CD4-positive, alpha-beta T cell treated with Interferon alpha-2 for 1 hour (primary cell): ENCODE measurements around the gene DAW1.

Experiments
- DNase-seq, 2 donors: peaks; one replicate each; pipeline ENCODE4 v3.0.0-alpha.2; 2020 to 2022

DAW1 gene, protein sequence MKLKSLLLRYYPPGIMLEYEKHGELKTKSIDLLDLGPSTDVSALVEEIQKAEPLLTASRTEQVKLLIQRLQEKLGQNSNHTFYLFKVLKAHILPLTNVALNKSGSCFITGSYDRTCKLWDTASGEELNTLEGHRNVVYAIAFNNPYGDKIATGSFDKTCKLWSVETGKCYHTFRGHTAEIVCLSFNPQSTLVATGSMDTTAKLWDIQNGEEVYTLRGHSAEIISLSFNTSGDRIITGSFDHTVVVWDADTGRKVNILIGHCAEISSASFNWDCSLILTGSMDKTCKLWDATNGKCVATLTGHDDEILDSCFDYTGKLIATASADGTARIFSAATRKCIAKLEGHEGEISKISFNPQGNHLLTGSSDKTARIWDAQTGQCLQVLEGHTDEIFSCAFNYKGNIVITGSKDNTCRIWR

GRCh38 chr2:227871375-227871791, at the start of gene DAW1:
DAW1 (plus strand) TSS chr2:227871631; CDS start chr2:227871690, 59 bp downstream.
- peak; percentile 29 to 57 for DNase-seq

GRCh38 chr2:227822416-227823003, 48.9 kb upstream of the DAW1 start:
- DNase-seq, result no peak

- no peak for DNase-seq
Observed at GRCh38 chr2:227823922-227824321, 47.5 kb upstream of the DAW1 start.

- no peak for DNase-seq
Observed at GRCh38 chr2:227824711-227825110, 46.7 kb upstream of the DAW1 start.

- peak in 1 of 2 donors; percentile 47 for DNase-seq
Observed at GRCh38 chr2:227826019-227826521, 45.4 kb upstream of the DAW1 start.

DNA sequence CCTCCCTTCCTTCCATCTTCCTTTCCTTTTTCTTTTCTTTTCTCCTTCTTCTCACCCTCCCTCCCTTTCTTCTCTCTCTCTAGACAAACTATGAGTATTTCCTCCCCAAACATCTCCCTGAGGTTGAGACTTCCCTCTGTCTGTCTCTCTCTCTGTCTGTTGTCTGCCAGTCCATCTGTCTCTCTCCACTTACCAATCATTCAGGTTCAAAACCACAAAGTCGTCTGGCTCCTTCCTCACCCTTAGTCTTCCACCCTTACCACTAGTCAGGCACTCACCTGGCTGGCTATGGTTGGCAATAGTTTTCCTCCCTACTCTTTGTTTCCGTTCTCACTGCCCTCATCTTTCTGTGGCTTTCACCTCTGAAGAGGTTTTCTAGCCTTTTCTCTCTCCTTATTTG, 44.9 kb upstream of the DAW1 start:
- no peak for DNase-seq

- no peak for DNase-seq
Observed at GRCh38 chr2:227827143-227827542, 44.3 kb upstream of the DAW1 start.

DNA sequence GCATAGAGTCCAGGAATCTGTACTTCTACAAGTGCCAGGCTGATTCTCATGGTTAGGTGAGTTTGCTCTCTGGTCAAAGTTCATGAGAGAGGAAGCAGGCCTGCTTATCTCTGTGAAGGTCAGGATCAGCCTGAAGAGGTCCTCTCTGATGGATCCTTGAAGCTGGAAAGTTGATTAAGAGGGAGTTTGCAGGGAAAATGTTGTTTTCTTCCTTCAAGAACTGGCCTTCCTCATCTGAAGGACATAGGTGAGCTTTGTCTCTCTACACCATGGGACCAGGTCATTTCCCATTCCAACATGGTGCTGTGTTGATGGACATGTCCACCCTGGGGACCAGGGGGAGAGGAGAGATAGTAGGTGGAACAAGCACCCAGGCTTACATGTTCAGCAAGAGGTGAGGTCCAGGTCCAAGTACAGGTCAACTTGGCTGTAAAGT, 42.9 kb upstream of the DAW1 start:
- DNase-seq, result no peak

- DNase-seq, result no peak
Observed at GRCh38 chr2:227829337-227829736, 42.1 kb upstream of the DAW1 start.

DNA sequence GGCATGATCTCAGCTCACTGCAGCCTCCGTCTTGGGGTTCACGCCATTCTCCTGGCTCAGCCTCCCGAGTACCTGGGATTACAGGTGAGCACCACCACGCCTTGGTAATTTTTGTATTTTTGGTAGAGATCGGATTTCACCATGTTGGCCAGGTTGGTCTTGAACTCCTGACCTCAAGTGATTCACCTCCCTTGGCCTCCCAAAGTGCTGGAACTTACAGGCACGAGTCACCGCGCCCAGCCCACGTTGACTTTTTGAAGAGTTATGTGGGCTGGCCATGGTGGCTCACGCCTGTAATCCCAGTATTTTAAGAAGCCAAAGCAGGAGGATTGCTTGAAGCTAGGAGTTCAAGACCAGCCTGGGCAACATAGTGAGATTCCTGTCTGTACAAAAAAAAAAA, 37.0 kb upstream of the DAW1 start:
- no peak for DNase-seq

DNA sequence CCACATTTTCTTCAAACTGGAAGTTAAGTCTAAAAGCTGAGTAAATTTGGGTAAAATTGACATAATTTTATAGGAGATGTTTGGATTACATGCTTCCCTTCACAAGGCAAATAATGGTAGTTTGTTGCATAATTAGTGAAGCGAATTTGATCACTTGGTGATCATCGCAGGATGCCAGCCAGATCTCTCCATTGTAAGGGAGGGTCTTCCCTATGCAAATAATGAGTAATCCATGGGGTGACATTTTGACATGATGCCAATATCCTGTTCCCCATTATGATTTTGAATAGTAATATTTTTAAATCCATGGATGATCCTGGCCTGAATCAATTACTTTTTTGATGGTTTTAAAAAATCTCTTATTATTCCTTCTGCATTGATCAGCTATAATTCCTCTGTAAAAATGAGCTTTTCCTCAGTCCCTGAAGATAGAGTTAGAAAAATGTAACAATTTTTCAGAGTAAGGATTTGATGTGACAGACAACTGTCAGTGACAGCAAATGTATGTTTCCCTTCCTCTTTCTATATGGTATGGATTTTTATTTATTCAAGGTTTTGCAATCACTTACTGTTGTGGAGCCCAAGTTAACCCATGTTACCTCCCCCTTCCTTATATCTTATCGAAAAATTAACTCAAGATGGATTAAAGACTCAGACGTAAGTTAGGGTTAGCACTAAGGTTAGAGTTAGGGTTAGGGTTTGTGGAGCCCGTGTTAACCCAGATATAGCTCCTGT, 36.3 kb upstream of the DAW1 start:
- DNase-seq, result no peak

DNA sequence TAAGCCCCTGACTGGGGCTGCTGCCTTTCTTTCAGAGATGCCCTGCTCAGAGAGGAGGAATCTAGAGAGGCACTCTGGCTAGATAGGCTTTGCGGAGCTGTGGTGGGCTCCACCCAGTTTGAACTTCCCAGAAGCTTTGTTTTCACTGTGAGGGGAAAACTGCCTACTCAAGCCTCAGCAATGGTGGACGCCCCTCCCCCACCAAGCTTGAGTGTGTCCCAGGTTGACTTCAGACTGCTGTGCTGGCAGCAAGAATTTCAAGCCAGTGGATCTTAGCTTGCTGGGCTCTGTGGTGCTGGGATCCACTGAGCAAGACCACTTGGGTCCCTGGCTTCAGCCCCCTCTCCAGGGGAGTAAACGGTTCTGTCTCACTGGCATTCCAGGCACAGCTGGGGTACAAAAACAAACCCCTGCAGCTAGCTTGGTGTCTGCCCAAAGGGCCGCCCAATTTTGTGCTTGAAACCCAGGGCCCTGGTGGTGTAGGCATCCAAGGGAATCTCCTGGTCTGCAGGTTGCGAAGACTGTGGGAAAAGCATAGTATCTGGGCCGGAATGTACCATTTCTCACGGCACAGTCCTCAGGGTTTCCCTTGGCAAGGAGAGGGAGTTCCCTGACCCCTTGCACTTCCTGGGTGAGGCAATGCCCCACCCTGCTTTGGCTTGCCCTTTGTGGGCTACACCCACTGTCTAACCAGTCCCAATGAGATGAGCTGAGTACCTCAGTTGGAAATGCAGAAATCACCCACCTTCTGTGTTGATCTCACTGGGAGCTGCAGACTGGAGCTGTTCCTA, 31.9 kb upstream of the DAW1 start:
- peak; percentile 12 to 22 for DNase-seq

DNA sequence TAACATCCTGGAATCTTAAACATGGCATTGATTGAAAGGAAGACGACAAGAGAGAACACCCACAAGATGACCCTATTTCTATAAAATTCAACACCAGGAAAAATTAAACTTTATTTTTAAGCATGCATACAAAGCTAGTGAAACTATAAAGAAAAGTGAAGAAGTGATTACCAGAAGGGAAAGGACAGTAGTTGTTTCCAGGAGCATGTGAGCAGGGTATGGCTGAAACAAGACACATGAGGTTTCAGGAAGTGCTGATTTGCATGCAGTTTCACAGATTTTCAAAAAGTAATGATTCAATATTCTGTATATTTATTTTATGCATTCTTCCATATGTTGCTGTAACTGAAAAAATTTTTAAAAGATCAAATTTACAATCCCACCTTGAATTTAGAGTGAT, 24.6 kb upstream of the DAW1 start:
- DNase-seq, result no peak

DNA sequence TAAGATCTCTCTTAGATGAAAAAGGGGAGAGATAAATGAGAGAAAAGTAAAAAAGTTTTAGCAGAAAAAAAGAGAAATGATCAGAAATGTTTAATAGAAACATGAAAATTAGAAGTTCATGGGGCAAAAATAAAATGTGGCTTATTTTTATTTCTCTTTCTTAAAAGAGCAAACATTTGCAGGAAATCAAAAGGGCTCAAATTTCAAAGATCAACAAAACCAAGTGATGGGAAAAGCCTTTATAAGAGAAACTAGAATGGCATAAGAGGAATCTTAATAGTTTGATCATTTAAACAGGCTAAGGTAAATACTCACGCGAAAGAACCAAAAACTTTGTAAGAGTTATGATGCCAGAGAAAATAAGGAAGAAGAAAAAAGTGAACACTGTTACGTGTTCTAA, 23.3 kb upstream of the DAW1 start:
- peak in 1 of 2 donors; percentile 8 for DNase-seq

GRCh38 chr2:227848586-227848985, 22.8 kb upstream of the DAW1 start:
- peak; percentile 9 to 67 for DNase-seq

DNA sequence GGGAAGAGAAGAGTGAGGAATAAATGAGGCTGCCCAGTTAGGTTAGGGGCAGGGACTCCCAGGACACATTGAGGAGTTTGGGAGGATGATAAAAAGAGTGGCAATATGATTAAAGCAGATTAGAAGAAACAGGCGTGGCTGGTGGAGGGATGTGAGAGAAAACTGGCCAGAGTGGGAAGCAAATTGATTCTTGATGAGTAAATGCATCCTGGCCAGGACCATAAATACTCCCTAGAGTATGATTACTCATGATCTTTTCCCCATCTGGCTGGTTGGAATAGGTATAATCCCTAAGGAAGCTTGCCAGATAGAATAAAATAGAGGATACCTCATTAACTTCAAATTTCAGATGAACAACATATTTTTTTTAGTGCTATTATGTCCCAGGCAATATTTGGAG, 21.5 kb upstream of the DAW1 start:
- DNase-seq, result no peak

- no peak for DNase-seq
Observed at GRCh38 chr2:227853204-227853629, 18.2 kb upstream of the DAW1 start.

DNA sequence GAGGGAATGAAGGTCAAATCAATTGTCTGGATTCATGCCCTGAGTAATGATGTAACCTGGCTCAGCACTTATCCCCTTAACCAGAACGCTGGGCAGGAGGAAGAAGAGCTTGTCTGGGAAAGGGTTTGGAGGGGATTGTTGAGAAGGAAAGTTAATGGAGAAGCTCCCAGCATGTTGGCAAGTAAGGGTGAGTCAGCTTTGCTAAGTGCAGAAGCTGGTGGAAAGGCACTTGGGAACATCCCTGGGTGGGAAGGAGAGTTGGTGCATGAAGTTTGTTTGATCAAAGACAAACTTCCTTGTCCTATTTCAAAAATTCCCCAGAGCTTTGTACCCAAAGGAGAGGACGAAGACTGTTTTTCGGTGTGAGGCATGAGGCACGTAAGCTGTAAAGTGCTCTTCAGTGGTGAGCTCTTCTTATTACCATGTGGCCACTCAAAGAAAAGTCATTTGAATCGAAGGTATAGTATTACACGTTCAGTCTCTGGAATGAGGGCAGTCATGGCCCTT, 17.6 kb upstream of the DAW1 start:
- no peak for DNase-seq

DNA sequence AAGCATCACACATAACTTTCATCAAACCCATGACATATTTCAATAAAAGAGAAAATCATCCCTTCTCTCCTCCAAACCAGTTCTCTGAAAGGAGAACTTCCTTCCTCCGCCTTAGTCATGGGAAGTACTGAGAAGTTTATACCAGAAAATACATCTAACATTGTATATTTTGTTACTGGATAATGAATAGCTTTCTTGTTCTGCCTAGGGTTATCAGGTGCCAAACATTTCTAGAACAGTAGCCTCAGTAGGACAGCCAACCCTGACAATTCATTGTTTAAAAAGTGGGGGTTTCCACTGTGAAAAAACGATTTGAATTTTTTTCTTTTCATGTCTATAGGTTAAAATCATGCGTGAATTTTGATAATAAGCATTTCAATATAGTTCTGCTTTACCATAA, 16.0 kb upstream of the DAW1 start:
- no peak for DNase-seq

DNA sequence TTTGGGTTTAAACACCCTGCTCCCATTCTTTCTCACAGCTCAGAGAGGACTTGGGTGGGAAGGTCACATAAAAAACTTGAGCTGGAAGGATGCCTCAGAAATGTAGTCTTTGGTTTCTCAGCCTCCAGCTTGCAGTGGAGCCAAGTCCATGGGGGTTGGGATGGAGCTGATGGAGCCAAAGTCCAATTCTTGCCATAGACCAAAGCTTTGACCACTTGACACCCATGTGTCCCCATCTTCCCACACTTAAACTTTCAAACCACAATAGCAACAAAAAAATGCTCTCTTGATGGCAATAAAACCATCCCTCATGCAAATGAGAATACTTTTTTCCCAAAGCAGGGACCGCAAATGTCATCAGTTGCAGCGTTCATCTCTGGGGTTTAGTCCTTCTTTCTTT, 14.7 kb upstream of the DAW1 start:
- no peak for DNase-seq

DNA sequence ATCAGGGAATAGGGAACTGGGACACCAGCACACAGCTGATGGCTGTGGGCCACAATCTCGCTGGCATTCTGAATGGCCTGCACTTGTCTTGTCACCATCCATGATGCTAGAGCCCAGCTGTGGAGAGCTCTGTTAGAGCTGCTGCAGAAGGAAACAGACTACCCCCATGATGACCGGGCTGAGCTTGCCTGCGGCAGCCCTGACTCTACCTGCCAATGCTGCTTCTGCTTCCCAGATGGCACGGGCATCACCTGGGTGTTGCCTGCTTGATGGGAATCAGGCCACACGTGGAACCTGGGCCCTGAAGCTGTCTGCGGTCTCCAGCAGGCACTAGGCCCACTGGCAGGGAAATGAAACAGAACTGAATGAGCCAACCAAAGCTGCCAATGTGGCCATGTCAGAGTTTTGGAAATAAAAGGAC, 11.2 kb upstream of the DAW1 start:
- DNase-seq, result no peak

DNA sequence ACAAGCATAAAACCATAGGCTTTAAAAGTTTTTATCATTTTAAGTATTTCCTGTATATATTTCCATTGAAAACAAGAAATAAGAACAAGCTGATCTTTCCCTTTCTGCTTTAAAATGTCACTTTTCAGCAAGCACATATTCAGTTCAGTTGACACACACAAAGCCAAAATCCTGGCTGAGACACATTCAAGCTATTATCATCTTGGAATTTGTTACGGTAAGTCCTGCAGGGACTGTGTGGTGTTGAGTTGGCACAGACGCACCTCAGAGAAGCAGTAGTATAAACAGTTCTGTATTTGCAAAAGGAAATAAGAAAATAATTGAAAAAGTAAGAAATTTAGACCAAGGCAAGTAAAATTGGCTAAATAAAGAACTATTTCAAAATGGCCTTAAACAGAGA, 10.4 kb upstream of the DAW1 start:
- no peak for DNase-seq
